ENCODE data around the gene XRN2. TPM values are rescaled to one million over a fixed set of nuclear protein-coding genes. Genes with fewer than 3 reads are reported as not detected.

The XRN2 gene
- polyA plus RNA-seq, 1 experiment: 120 TPM

DNA sequence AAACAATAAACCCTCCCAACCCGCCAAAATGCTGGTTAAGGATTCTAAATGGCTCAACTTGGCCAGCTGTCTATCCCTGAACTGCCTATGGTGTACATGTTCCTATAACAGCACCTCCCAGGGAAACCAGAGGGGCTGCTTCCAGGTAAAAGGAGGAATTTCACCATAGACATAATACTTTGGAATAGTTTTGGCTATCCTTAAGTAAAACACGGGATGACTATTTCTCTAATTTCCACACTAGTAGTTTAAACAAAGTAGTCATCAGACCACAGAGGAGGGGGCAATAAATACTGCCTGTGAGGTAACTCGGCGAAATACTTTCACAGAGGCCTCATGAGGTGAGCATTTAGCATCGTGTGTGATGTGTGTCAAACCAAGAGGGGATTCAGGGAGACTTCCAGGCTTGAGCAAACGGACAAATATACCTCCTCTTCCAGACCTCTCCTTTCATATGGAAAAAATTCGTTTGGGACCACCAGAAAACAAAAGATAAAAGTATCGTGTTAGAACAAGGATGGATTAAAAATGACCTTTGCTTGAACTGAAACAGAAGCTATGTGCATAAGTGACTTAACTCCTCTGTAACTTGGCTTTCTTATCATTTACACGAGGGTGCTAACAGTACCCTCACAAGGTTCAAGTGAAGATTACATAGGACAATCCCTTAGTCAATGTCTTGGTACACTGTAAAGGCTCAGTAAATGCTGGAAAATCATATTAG, 1.0 kb upstream of the XRN2 start:
- DNase-seq (ENCODE audit: low read depth, low spot score): no peak
- Histone ChIP-seq H3K27me3 (ENCODE audit: control insufficient read depth, insufficient read depth, low read length) (peaks cover 5% of the 10 kb centered on the region), H3K9me3 (ENCODE audit: control insufficient read depth, insufficient read depth, low read length) (no peaks in the 10 kb centered on the region), H3K4me3 (ENCODE audit: low read depth, low read length) (peak overlapping the region; percentile 75), H3K27ac (ENCODE audit: low read depth, low read length) (no peak overlapping the region)
- TF ChIP-seq CTCF (IDR thresholded peaks at IDR 0.05; ENCODE audit: low read depth, low read length): no peak
- CTCF ChIA-PET: interaction anchor here (0.7 to 2.0 kb wide), 3 partner anchors 10 to 66 kb away, joined by 3 to 10 read pairs (median 6); no protein-coding TSS in a partner anchor
- POLR2A ChIA-PET: no interaction called here

- ChIA-PET POLR2A (interaction anchor here (0.6 to 1.3 kb wide), 9 partner anchors 19 to 177 kb away, joined by 3 to 6 read pairs (median 3); partner anchors contain the start of gene KIZ), CTCF (interaction anchor here (0.7 to 1.7 kb wide), 2 partner anchors 11 to 67 kb away, joined by 3 to 10 read pairs; no protein-coding TSS in a partner anchor)
- Histone ChIP-seq H3K9me3 (ENCODE audit: control insufficient read depth, insufficient read depth, low read length) (no peaks in the 10 kb centered on the region), H3K27ac (ENCODE audit: low read depth, low read length) (peak overlapping the region; percentile 66), H3K4me3 (ENCODE audit: low read depth, low read length) (peak overlapping the region; percentile 75), H3K27me3 (ENCODE audit: control insufficient read depth, insufficient read depth, low read length) (no peaks in the 10 kb centered on the region)
- no peak for DNase-seq (ENCODE audit: low read depth, low spot score)
- TF ChIP-seq CTCF (IDR thresholded peaks at IDR 0.05; ENCODE audit: low read depth, low read length): no peak
These were observed 469 bp upstream of the XRN2 start for GRCh38 chr20:21302664-21303060.

GRCh38 chr20:21303872-21304586, 898 bp downstream of the XRN2 start:
- CTCF ChIA-PET: interaction anchor here (0.9 to 1.7 kb wide), 2 partner anchors 68 to 69 kb away, joined by 4 to 10 read pairs; no protein-coding TSS in a partner anchor
- TF ChIP-seq CTCF (IDR thresholded peaks at IDR 0.05; ENCODE audit: low read depth, low read length): no peak
- no peaks in the 10 kb centered on the region for H3K9me3 ChIP-seq (ENCODE audit: control insufficient read depth, insufficient read depth, low read length)
- peak overlapping the region; percentile 75 for H3K4me3 ChIP-seq (ENCODE audit: low read depth, low read length)
- POLR2A ChIA-PET: interaction anchor here (0.7 to 1.3 kb wide), 6 partner anchors 18 to 92 kb away, joined by 3 to 6 read pairs (median 4); no protein-coding TSS in a partner anchor
- no peaks in the 10 kb centered on the region for H3K27me3 ChIP-seq (ENCODE audit: control insufficient read depth, insufficient read depth, low read length)
- no peak for DNase-seq (ENCODE audit: low read depth, low spot score)
- peak overlapping the region; percentile 94 for H3K27ac ChIP-seq (ENCODE audit: low read depth, low read length)

DNA sequence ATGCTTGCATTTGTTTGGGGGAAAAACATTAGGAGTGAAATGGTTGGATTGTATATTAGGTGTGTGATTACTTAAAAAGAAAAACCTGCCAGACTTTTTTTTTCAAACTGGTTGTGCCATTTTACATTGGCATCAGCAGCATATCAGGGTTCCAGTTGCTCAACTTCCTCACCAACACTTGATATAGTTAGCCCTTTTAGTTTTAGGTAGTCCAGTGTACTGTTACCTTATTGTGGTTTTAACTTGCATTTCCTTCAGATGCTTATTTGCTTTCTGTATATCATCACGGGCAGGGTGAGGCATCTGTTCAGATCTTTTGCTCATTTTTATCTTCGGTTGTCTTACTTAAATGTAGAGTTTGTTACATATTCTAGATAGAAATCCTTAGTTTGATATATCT, 5.2 kb downstream of the XRN2 start:
- no peak overlapping the region for H3K4me3 ChIP-seq (ENCODE audit: low read depth, low read length)
- POLR2A ChIA-PET: no interaction called here
- H3K9me3 ChIP-seq (ENCODE audit: control insufficient read depth, insufficient read depth, low read length): no peaks in the 10 kb centered on the region
- CTCF ChIA-PET: no interaction called here
- no peak overlapping the region for H3K27ac ChIP-seq (ENCODE audit: low read depth, low read length)
- H3K27me3 ChIP-seq (ENCODE audit: control insufficient read depth, insufficient read depth, low read length): no peaks in the 10 kb centered on the region
- TF ChIP-seq CTCF (IDR thresholded peaks at IDR 0.05; ENCODE audit: low read depth, low read length): no peak
- DNase-seq (ENCODE audit: low read depth, low spot score): no peak

Data from AG04450 (cell line).